HG02885 (cell line): ENCODE measurements around the gene AMFR.
"Not testable (repeated sequence)": the region's sequence is repeated elsewhere in the genome, so short reads cannot be mapped to it uniquely, and the experiment has no call there.

Experiments used
- ATAC-seq: cut with Tn5 transposase; IDR thresholded peaks from one replicate; pipeline ENCODE4 v1.9.1; 2021; ENCODE audit warnings: mild to moderate bottlenecking; ENCODE audit not compliant: unreplicated experiment, poor library complexity

Gene AMFR

GRCh38 chr16:56399486-56399885 is 25.9 kb downstream of the AMFR start:
- no peak for ATAC-seq

DNA sequence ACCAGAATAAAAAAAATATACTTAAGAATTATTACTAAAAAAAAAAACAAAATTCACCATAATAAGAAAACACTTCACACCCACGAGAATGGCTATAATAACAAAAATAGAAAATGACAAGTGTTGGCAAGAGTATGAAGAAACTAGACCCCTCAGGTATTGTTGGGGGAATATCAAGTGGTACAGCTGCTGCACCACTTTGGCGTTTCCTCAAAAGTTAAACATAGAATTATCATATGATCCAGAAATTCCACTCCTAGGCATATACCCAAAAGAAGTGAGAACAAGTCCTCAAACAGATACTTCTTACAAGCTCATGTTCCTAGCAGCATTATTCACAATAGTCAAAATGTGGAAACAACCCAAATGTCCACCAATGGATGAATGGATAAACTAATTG is 26.3 kb downstream of the AMFR start:
- ATAC-seq, result no peak

DNA sequence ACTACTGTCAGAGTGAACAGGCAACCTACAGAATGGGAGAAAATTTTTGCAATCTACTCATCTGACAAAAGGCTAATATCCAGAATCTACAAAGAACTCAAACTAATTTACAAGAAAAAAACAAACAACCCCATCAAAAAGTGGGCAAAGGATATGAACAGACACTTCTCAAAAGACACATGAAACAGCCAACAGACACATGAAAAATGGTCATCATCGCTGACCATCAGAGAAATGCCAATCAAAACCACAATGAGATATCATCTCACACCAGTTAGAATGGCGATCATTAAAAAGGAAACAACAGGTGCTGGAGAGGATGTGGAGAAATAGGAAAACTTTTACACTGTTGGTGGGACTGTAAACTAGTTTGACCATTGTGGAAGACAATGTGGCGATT is 28.6 kb downstream of the AMFR start:
- ATAC-seq, result not testable (repeated sequence)

DNA sequence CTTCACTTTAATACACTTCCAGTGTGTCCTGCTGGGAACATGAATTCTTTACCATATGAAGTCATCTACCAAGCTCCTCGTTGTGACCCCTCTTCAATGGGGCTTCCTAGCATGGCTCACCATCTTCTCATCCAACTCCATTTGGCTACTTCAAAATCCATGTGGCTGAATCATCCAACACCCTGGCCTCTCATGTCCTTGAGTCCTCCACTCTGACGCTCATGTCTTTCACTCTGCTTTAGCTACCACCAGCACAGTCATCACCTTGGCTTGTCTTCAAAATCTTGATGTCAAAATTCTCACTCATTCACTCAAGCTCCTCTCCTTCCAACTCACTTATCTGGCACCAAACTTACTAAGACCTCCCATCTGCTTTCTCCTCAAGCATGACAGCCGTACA is 35.8 kb downstream of the AMFR start:
- no peak for ATAC-seq

DNA sequence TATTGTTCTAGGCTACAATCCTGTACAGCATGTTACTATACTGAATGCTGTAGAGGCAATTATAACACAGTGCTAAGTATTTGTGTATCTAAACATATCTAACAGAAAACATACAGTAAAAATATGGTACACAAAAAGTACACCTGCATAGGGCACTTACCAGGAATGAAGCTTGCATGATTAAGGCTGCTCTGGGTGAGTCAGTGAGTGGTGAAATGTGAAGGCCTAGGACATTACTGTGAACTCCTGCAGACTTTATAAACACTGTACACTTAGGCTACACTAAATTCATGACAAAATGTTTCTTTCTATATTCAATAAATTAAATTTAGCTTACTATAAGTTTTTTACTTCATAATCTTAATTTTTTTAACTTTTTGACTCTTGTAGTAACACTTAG is 37.1 kb downstream of the AMFR start:
- ATAC-seq, result no peak

GRCh38 chr16:56387396-56387795 is 37.9 kb downstream of the AMFR start:
- no peak for ATAC-seq

- no peak for ATAC-seq
Measured at GRCh38 chr16:56384074-56384721, 41.1 kb downstream of the AMFR start.

DNA sequence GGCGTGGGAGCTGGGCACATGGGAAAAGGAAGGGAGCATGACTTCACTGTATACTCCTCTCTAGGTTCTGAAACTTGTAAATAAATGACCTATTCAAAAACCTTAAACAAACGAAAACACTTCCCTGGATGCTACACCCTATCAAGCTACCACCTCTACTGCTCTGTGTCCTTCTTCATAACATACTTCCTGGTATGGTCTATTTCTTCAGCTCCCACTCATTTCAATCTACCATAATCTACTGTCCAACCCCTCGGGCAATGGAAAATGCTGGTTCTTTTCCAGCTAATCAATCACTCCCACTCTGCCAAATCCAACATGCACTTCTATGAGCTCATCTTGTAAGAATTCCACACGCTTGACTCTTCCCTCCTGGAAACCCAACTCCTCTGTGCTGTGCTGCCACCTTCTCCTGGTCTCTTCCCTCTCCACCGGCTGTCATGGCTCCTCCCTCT is 42.4 kb downstream of the AMFR start:
- no peak for ATAC-seq

DNA sequence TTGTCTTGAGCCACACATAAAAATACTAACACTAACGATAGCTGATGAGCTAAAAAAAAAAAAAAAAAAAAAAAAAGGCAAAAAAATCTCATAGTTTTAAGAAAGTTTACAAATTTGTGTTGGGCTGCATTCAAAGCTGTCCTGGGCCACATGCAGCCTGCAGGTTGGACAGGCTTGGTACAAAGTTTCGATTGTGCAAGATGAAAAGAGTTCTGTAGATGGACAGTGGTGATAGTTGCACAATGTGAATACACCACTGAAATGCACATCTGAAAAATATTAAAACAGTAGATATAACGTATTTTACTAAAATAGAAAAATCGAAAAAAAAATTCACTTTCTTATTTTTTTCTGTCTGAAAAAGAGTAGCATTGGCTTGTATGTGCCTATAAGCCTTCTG is 42.9 kb downstream of the AMFR start:
- no peak for ATAC-seq

- ATAC-seq, result not testable (repeated sequence)
Measured at GRCh38 chr16:56380778-56381485, 44.4 kb downstream of the AMFR start.

GRCh38 chr16:56379044-56379443 is 46.3 kb downstream of the AMFR start:
- not testable (repeated sequence) for ATAC-seq

DNA sequence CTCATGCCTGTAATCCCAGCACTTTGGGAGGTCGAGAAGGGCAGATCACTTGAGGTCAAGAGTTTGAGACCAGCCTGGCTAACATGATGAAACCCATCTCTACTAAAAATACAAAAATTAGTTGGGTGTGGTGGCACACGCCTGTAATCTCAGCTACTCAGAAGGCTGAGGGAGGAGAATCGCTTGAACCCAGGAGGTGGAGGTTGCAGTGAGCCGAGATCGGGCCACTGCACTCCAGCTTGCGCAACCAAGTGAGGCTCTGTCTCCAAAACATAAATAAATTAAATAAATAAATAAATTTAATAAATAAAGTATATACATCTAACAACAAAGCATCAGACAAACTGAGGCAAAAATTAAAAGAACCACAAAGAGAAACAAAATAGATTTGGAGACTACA is 49.6 kb downstream of the AMFR start:
- not testable (repeated sequence) for ATAC-seq

DNA sequence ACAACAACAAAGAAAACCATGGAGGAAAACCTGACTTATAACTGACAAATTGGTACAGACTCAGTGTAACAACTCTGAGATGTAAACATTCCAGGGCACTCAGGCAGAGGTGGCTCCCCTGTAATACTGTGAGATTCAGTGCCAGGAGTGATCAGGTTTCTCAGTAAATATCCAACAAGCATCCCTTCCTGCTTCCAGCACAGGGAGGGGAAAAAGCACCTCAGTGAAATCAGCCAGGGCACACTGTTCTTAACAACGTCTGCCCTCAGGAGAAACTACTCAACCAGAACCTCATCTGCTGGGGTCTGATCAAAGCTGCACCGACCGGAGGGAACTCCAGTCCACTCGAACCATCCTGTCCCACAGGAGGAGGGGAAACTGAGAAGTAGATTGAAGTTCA is 52.3 kb downstream of the AMFR start:
- ATAC-seq, result no peak

GRCh38 chr16:56372013-56372634 is 53.2 kb downstream of the AMFR start:
- ATAC-seq, result no peak

GRCh38 chr16:56371660-56371937 is 53.7 kb downstream of the AMFR start:
- no peak for ATAC-seq

DNA sequence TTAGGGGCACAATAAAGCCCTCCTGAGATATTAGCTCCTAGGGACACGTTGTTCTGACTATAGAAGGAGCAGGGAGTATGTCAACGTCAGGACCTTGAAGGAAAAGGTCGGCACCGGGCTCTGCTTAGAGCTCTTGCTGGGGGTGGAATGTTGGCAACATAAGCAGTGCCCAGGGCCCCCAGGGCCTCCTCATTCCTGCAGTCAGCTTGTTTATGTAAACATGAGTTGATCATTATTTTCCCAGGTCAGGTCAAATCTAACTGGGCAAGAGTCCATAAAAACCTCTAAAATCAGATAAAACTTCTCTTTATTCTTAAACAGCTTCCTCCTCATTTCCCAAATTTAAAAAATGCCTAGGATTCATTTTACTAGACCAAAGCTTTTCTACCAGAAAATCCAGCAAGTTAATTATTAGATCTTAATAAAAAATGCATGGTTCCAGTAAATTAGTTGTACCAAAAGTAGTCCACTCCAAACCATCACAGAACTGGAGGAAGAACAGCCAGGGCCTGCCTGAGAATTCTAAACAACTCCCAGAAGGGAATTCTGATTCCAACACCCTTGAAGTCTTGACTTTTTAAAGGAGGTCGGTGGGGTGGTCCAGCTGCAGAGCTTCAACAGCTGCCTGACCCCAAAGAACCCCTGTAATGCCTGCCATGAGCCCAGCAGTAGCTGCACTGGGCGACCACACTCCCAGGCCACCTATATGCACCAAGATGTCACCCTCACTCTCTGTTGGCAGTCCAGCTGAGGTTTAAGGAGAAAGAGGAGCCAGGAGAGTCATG is 54.3 kb downstream of the AMFR start:
- no peak for ATAC-seq

DNA sequence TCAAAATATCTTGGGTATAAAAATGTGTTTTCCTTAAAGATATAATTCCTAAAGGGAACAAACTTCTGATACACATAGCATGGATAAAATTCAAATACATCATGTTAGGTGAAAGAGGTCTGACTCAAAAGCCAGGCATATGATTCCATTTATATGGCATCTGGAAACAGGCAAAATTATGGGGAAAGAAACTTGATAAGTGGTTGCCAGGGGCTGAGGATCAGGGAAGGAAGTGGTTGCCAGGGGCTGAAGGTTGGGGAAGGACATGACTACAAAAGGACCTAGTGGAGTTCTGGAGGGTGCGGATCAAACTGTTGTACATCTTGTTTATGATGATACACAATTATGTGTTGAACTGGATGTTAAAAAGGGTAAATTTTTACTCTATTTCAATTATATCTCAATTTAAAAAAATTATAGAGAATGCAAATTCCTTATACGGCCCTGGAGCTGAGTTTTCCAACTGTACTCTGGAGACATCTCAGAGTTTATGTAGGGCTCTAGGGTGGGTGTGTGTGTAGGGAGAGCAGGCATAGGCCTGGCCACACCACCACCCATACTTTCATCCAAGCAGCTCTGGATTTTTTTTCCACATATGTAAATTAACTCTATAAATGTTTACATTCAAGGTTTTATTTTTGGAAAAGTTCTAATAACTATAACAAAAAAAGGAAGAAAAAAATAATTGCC is 55.0 kb downstream of the AMFR start:
- no peak for ATAC-seq

GRCh38 chr16:56369202-56369601 is 56.1 kb downstream of the AMFR start:
- ATAC-seq, result no peak

DNA sequence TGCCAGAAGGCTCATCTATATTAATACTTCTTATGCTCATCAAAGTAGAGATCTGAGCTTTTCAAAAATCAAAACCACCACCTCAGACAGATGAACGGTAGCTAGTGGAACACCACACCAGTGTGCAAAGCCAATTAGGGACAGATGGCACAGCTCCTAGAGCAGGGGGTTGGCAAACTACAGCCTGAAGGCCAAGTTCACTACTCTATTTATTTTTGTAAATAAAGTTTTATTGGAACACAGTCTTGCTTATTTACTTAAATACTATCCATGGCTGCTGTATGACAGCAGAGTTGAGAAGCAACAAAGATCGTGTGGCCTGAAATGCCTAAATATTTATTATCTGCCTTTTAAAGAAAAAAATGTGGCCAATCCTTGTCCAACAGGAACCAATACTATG is 56.8 kb downstream of the AMFR start:
- no peak for ATAC-seq

- no peak for ATAC-seq
Measured at GRCh38 chr16:56367764-56368163, 57.6 kb downstream of the AMFR start.

GRCh38 chr16:56366945-56367344 is 58.4 kb downstream of the AMFR start:
- no peak for ATAC-seq
